ENCODE measurements around the gene PPP2R5B. TPM values are rescaled to one million over a fixed set of nuclear protein-coding genes. Genes with fewer than 3 reads are reported as not detected.

The PPP2R5B gene
- total RNA-seq, 1 experiment from 2014 or later: 38.0 TPM

DNA sequence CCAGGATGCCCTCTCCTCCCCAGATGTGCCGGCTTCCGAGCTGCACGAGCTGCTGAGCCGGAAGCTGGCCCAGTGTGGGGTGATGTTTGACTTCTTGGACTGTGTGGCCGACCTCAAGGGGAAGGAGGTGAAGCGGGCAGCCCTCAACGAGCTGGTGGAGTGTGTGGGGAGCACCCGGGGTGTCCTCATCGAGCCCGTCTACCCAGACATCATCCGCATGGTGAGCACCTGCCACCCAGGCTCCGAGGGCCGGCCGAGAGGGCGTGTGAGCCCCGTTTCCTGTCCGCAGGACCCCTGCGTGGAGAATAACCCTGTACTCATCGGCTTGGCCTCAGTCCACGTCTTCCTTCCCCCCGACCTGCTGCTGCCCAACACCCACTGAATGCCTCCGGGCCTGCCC is 2.2 kb downstream of the PPP2R5B start:
- ChIA-PET POLR2A (interaction anchor here (0.5 kb wide), 1 partner anchor 50 kb away, joined by 3 read pairs; no protein-coding TSS in a partner anchor), CTCF (interaction anchor here (0.7 kb wide), 2 partner anchors 8 to 70 kb away, joined by 3 read pairs; partner anchors contain the start of gene BATF2)
- no peak for DNase-seq (ENCODE audit: unreplicated experiment)
- TF ChIP-seq CTCF (IDR thresholded peaks at IDR 0.05; ENCODE audit: unreplicated experiment): no peak
- Mint-ChIP-seq H3K36me3 (ENCODE audit: insufficient read depth, unreplicated experiment) (peaks cover 44% of the 10 kb centered on the region), H3K27me3 (ENCODE audit: insufficient read depth, unreplicated experiment) (no peaks in the 10 kb centered on the region), H3K27ac (ENCODE audit: low read depth, unreplicated experiment) (no peak overlapping the region), H3K4me1 (ENCODE audit: insufficient read depth, unreplicated experiment) (peaks cover 14% of the 10 kb centered on the region), H3K9me3 (ENCODE audit: unreplicated experiment) (no peaks in the 10 kb centered on the region), H3K4me3 (ENCODE audit: unreplicated experiment) (no peak overlapping the region)
- no TSS peak for BruUV-seq (replicated peaks)
- intact Hi-C loops (cut with micrococcal nuclease): no loop called here

DNA sequence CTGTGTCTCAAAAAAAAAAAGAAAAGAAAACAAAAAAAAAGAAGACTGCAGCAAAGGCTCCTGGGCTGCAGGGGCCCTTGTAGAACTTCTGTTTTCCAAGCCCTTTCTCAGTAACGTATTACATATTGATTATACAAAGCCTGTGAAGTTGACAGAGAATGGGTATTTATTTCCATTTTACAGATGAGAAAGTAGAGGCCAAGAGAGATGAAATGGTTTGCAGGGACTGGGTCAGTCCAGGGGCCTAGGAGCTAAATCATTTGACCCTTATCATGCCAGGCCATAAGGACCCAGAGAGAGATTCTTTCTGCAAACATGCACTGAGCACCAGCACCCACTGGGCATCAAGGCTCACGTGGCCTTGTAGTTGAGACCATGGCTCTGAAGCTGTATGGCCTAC is 4.5 kb downstream of the PPP2R5B start:
- CTCF ChIA-PET: interaction anchor here (0.5 to 2.1 kb wide), 2 partner anchors 18 to 78 kb away, joined by 3 to 5 read pairs; no protein-coding TSS in a partner anchor
- POLR2A ChIA-PET: interaction anchor here (0.7 kb wide), 1 partner anchor 93 kb away, joined by 3 read pairs; no protein-coding TSS in a partner anchor
- Mint-ChIP-seq H3K27me3 (ENCODE audit: insufficient read depth, unreplicated experiment) (no peaks in the 10 kb centered on the region), H3K9me3 (ENCODE audit: unreplicated experiment) (no peaks in the 10 kb centered on the region), H3K4me1 (ENCODE audit: insufficient read depth, unreplicated experiment) (peaks cover 11% of the 10 kb centered on the region), H3K36me3 (ENCODE audit: insufficient read depth, unreplicated experiment) (peaks cover 49% of the 10 kb centered on the region), H3K27ac (ENCODE audit: low read depth, unreplicated experiment) (no peak overlapping the region), H3K4me3 (ENCODE audit: unreplicated experiment) (no peak overlapping the region)
- no peak for DNase-seq (ENCODE audit: unreplicated experiment)
- TF ChIP-seq CTCF (IDR thresholded peaks at IDR 0.05; ENCODE audit: unreplicated experiment): no peak
- BruUV-seq (replicated peaks): no TSS peak
- intact Hi-C loops (cut with micrococcal nuclease): no loop called here

- no peak for DNase-seq (ENCODE audit: unreplicated experiment)
- intact Hi-C loops (cut with micrococcal nuclease): no loop called here
- POLR2A ChIA-PET: interaction anchor here (0.7 kb wide), 1 partner anchor 93 kb away, joined by 3 read pairs; no protein-coding TSS in a partner anchor
- TF ChIP-seq CTCF (IDR thresholded peaks at IDR 0.05; ENCODE audit: unreplicated experiment): no peak
- no TSS peak for BruUV-seq (replicated peaks)
- no peaks in the 10 kb centered on the region for H3K9me3 Mint-ChIP-seq (ENCODE audit: unreplicated experiment)
- no peaks in the 10 kb centered on the region for H3K27me3 Mint-ChIP-seq (ENCODE audit: insufficient read depth, unreplicated experiment)
- CTCF ChIA-PET: interaction anchor here (0.5 to 2.1 kb wide), 2 partner anchors 18 to 77 kb away, joined by 3 to 5 read pairs; no protein-coding TSS in a partner anchor
- H3K36me3 Mint-ChIP-seq (ENCODE audit: insufficient read depth, unreplicated experiment): peaks cover 49% of the 10 kb centered on the region
- H3K4me3 Mint-ChIP-seq (ENCODE audit: unreplicated experiment): no peak overlapping the region
- peaks cover 5% of the 10 kb centered on the region for H3K4me1 Mint-ChIP-seq (ENCODE audit: insufficient read depth, unreplicated experiment)
- no peak overlapping the region for H3K27ac Mint-ChIP-seq (ENCODE audit: low read depth, unreplicated experiment)
These were observed 5.1 kb downstream of the PPP2R5B start for GRCh38 chr11:64929625-64930024.

GRCh38 chr11:64930340-64930739 is 5.9 kb downstream of the PPP2R5B start:
- BruUV-seq (replicated peaks): no TSS peak
- H3K4me3 Mint-ChIP-seq (ENCODE audit: unreplicated experiment): no peak overlapping the region
- ChIA-PET CTCF (interaction anchor here (2.1 kb wide), 1 partner anchor 76 kb away, joined by 5 read pairs; no protein-coding TSS in a partner anchor), POLR2A (no interaction called here)
- no peaks in the 10 kb centered on the region for H3K27me3 Mint-ChIP-seq (ENCODE audit: insufficient read depth, unreplicated experiment)
- DNase-seq (ENCODE audit: unreplicated experiment): no peak
- H3K27ac Mint-ChIP-seq (ENCODE audit: low read depth, unreplicated experiment): no peak overlapping the region
- H3K36me3 Mint-ChIP-seq (ENCODE audit: insufficient read depth, unreplicated experiment): peaks cover 50% of the 10 kb centered on the region
- H3K4me1 Mint-ChIP-seq (ENCODE audit: insufficient read depth, unreplicated experiment): no peaks in the 10 kb centered on the region
- no peak for TF ChIP-seq CTCF (IDR thresholded peaks at IDR 0.05; ENCODE audit: unreplicated experiment)
- H3K9me3 Mint-ChIP-seq (ENCODE audit: unreplicated experiment): no peaks in the 10 kb centered on the region
- intact Hi-C loops (cut with micrococcal nuclease): no loop called here

Measured in MCF 10A (cell line).